ENCODE data around the gene NETO1.

NETO1 gene, protein sequence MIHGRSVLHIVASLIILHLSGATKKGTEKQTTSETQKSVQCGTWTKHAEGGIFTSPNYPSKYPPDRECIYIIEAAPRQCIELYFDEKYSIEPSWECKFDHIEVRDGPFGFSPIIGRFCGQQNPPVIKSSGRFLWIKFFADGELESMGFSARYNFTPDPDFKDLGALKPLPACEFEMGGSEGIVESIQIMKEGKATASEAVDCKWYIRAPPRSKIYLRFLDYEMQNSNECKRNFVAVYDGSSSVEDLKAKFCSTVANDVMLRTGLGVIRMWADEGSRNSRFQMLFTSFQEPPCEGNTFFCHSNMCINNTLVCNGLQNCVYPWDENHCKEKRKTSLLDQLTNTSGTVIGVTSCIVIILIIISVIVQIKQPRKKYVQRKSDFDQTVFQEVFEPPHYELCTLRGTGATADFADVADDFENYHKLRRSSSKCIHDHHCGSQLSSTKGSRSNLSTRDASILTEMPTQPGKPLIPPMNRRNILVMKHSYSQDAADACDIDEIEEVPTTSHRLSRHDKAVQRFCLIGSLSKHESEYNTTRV

DNA sequence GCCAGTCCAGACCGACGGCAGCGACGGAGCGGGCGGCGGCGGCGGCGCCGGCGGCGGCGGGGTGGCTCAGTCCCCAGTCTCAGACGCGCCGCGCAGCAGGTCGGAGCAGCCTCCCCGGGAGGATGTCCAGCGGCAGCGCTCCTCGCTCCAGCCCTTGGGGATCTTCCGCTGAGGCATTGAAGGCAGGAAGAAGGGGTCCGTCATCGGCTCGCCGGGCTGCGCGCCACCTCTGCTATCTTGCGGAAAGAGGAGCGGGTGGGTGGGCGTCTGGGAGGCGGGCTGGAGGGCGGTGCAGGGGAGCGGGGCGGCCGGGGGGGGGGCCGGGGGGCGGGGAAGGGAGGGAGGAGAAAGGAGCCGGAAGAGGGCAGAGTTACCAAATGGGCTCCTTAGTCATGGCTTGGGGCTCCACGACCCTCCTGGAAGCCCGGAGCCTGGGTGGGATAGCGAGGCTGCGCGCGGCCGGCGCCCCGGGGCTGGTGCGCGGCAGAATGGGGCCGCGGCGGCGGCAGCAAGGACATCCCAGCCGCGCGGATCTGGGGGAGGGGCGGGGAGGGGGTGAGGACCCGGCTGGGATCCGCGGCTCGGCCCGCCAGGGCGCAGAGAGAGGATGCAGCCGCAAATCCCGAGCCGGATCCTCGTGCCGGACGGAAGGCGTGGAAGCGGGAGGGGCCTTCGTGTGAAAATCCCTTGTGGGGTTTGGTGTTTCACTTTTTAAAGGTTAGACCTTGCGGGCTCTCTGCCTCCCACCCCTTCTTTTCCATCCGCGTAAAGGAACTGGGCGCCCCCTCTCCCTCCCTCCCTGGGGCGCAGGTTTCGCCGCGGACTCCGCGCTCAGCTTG, at the start of gene NETO1:
Gene NETO1 (minus strand): TSS at position 242 of the 839 bp plus-strand sequence. CDS start 696 bp downstream, outside the sequence.
- peak within 1 kb of the TSS; percentile 84 for H3K4me3 ChIP-seq (ENCODE audit: low read depth, low read length)
- H3K36me3 ChIP-seq (ENCODE audit: control insufficient read depth, insufficient read depth, low read length): peaks cover 12% of the 10 kb centered on the region
- H3K9me3 ChIP-seq (ENCODE audit: control insufficient read depth, insufficient read depth, low read length): no peaks in the 10 kb centered on the region
- peak within 1 kb of the TSS; percentile 53 for H3K9ac ChIP-seq (ENCODE audit: low read depth, low read length)
- no peak within 1 kb of the TSS for H3K27ac ChIP-seq (ENCODE audit: low read depth, low read length)
- H3K27me3 ChIP-seq (ENCODE audit: control insufficient read depth, insufficient read depth, low read length): peaks cover 51% of the 10 kb centered on the region
- H3K4me1 ChIP-seq (ENCODE audit: control insufficient read depth, insufficient read depth, low read length): peaks cover 31% of the 10 kb centered on the region

- Histone ChIP-seq H3K27me3 (ENCODE audit: control insufficient read depth, insufficient read depth, low read length) (no peaks in the 10 kb centered on the region), H3K4me3 (ENCODE audit: low read depth, low read length) (no peak overlapping the region), H3K27ac (ENCODE audit: low read depth, low read length) (no peak overlapping the region), H3K36me3 (ENCODE audit: control insufficient read depth, insufficient read depth, low read length) (no peaks in the 10 kb centered on the region), H3K4me1 (ENCODE audit: control insufficient read depth, insufficient read depth, low read length) (peaks cover 6% of the 10 kb centered on the region; the same call in 1 of the 2 replicates), H3K9me3 (ENCODE audit: control insufficient read depth, insufficient read depth, low read length) (no peaks in the 10 kb centered on the region), H3K9ac (ENCODE audit: low read depth, low read length) (no peak overlapping the region)
Observed at GRCh38 chr18:72910045-72910444, 42.3 kb upstream of the NETO1 start.

DNA sequence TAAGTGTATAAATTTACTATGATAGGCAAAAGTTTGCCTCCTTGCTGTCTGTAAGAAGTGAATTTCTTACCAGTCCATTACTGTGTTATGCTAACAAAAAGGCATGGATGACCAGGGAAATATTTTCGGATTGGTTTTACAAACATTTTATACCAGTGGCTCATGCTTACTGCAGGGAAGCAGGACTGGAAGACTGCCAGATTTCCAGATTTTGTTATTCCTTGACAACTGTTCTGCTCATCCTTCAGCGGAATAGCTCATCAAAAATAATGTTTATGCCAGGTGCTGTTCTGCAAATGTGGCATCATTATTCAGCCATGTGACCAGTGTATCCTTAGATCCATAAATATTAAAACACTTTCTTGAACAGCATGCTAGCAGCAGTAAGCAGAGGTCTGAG, 40.4 kb upstream of the NETO1 start:
- Histone ChIP-seq H3K36me3 (ENCODE audit: control insufficient read depth, insufficient read depth, low read length) (no peaks in the 10 kb centered on the region), H3K27me3 (ENCODE audit: control insufficient read depth, insufficient read depth, low read length) (no peaks in the 10 kb centered on the region), H3K9me3 (ENCODE audit: control insufficient read depth, insufficient read depth, low read length) (no peaks in the 10 kb centered on the region), H3K4me3 (ENCODE audit: low read depth, low read length) (no peak overlapping the region), H3K4me1 (ENCODE audit: control insufficient read depth, insufficient read depth, low read length) (peaks cover 6% of the 10 kb centered on the region; the same call in 1 of the 2 replicates), H3K9ac (ENCODE audit: low read depth, low read length) (no peak overlapping the region), H3K27ac (ENCODE audit: low read depth, low read length) (no peak overlapping the region)

GRCh38 chr18:72903033-72903432, 35.2 kb upstream of the NETO1 start:
- H3K9me3 ChIP-seq (ENCODE audit: control insufficient read depth, insufficient read depth, low read length): no peaks in the 10 kb centered on the region
- H3K4me1 ChIP-seq (ENCODE audit: control insufficient read depth, insufficient read depth, low read length): no peaks in the 10 kb centered on the region
- no peaks in the 10 kb centered on the region for H3K36me3 ChIP-seq (ENCODE audit: control insufficient read depth, insufficient read depth, low read length)

DNA sequence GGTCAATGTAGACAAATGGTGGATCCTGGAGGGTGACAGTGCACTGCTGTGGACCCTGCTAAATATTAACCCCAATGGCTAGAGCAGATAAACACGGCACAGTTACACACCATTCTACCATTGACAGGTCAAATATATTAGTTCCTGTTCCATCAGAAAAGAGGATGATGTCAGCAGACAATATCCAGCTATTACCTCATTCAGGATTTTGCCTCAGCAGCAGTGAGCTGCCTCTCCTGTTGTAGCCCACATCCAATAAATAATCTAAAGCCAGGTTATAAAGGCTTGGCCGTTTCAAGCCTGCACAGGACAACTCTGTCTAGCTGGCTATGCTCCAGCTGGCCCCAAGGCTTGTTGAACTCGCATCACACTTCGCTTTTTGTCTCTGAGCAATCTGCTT, 31.6 kb upstream of the NETO1 start:
- Histone ChIP-seq H3K4me1 (ENCODE audit: control insufficient read depth, insufficient read depth, low read length) (no peaks in the 10 kb centered on the region), H3K27ac (ENCODE audit: low read depth, low read length) (no peak overlapping the region), H3K4me3 (ENCODE audit: low read depth, low read length) (no peak overlapping the region), H3K9ac (ENCODE audit: low read depth, low read length) (no peak overlapping the region), H3K27me3 (ENCODE audit: control insufficient read depth, insufficient read depth, low read length) (no peaks in the 10 kb centered on the region), H3K36me3 (ENCODE audit: control insufficient read depth, insufficient read depth, low read length) (no peaks in the 10 kb centered on the region), H3K9me3 (ENCODE audit: control insufficient read depth, insufficient read depth, low read length) (no peaks in the 10 kb centered on the region)

More at GRCh38 chr18:72903033-72903432, 35.2 kb upstream of the NETO1 start:
- Histone ChIP-seq H3K4me3 (ENCODE audit: low read depth, low read length) (no peak overlapping the region), H3K27ac (ENCODE audit: low read depth, low read length) (no peak overlapping the region), H3K9ac (ENCODE audit: low read depth, low read length) (no peak overlapping the region), H3K27me3 (ENCODE audit: control insufficient read depth, insufficient read depth, low read length) (no peaks in the 10 kb centered on the region)

GRCh38 chr18:72898870-72899269, 31.1 kb upstream of the NETO1 start:
- Histone ChIP-seq H3K36me3 (ENCODE audit: control insufficient read depth, insufficient read depth, low read length) (no peaks in the 10 kb centered on the region), H3K27me3 (ENCODE audit: control insufficient read depth, insufficient read depth, low read length) (no peaks in the 10 kb centered on the region), H3K9ac (ENCODE audit: low read depth, low read length) (no peak overlapping the region), H3K4me1 (ENCODE audit: control insufficient read depth, insufficient read depth, low read length) (no peaks in the 10 kb centered on the region), H3K9me3 (ENCODE audit: control insufficient read depth, insufficient read depth, low read length) (no peaks in the 10 kb centered on the region), H3K4me3 (ENCODE audit: low read depth, low read length) (no peak overlapping the region), H3K27ac (ENCODE audit: low read depth, low read length) (no peak overlapping the region)

- no peaks in the 10 kb centered on the region for H3K4me1 ChIP-seq (ENCODE audit: control insufficient read depth, insufficient read depth, low read length)
- H3K36me3 ChIP-seq (ENCODE audit: control insufficient read depth, insufficient read depth, low read length): no peaks in the 10 kb centered on the region
- H3K9ac ChIP-seq (ENCODE audit: low read depth, low read length): no peak overlapping the region
- no peak overlapping the region for H3K4me3 ChIP-seq (ENCODE audit: low read depth, low read length)
- no peaks in the 10 kb centered on the region for H3K27me3 ChIP-seq (ENCODE audit: control insufficient read depth, insufficient read depth, low read length)
- H3K27ac ChIP-seq (ENCODE audit: low read depth, low read length): no peak overlapping the region
- no peaks in the 10 kb centered on the region for H3K9me3 ChIP-seq (ENCODE audit: control insufficient read depth, insufficient read depth, low read length)
Observed at GRCh38 chr18:72895548-72895947, 27.8 kb upstream of the NETO1 start.

DNA sequence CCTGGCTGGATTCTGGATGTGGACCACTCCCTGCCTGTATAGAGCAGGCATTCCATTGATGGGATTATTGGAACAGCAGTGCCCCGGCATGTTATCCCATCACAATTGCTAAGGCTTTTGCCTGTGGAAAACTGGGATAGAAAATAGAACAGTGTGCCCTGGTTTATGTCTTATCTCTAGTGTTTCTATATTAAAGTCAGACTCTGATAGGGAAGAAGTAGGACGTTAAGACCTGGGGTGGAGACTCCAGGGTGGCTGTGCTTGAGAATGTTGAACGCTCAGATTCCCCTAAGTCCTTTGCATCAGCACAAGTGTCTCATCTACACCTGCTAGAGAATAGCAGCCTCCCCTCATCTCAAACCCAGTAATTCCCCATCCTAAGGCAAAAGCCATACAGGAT, 10.8 kb upstream of the NETO1 start:
- Histone ChIP-seq H3K36me3 (ENCODE audit: control insufficient read depth, insufficient read depth, low read length) (no peaks in the 10 kb centered on the region), H3K9me3 (ENCODE audit: control insufficient read depth, insufficient read depth, low read length) (no peaks in the 10 kb centered on the region), H3K27ac (ENCODE audit: low read depth, low read length) (no peak overlapping the region), H3K4me3 (ENCODE audit: low read depth, low read length) (no peak overlapping the region), H3K4me1 (ENCODE audit: control insufficient read depth, insufficient read depth, low read length) (peaks cover 6% of the 10 kb centered on the region; the same call in 1 of the 2 replicates), H3K27me3 (ENCODE audit: control insufficient read depth, insufficient read depth, low read length) (no peaks in the 10 kb centered on the region), H3K9ac (ENCODE audit: low read depth, low read length) (no peak overlapping the region)

- no peak overlapping the region for H3K27ac ChIP-seq (ENCODE audit: low read depth, low read length)
- no peaks in the 10 kb centered on the region for H3K9me3 ChIP-seq (ENCODE audit: control insufficient read depth, insufficient read depth, low read length)
- H3K27me3 ChIP-seq (ENCODE audit: control insufficient read depth, insufficient read depth, low read length): no peaks in the 10 kb centered on the region
- no peak overlapping the region for H3K9ac ChIP-seq (ENCODE audit: low read depth, low read length)
- no peak overlapping the region for H3K4me3 ChIP-seq (ENCODE audit: low read depth, low read length)
- H3K36me3 ChIP-seq (ENCODE audit: control insufficient read depth, insufficient read depth, low read length): no peaks in the 10 kb centered on the region
- H3K4me1 ChIP-seq (ENCODE audit: control insufficient read depth, insufficient read depth, low read length): peaks cover 6% of the 10 kb centered on the region; the same call in 1 of the 2 replicates
Observed at GRCh38 chr18:72878143-72878542, 10.4 kb upstream of the NETO1 start.

- no peak overlapping the region for H3K4me3 ChIP-seq (ENCODE audit: low read depth, low read length)
- no peak overlapping the region for H3K27ac ChIP-seq (ENCODE audit: low read depth, low read length)
- no peaks in the 10 kb centered on the region for H3K9me3 ChIP-seq (ENCODE audit: control insufficient read depth, insufficient read depth, low read length)
- H3K27me3 ChIP-seq (ENCODE audit: control insufficient read depth, insufficient read depth, low read length): peaks cover 40% of the 10 kb centered on the region
- no peaks in the 10 kb centered on the region for H3K36me3 ChIP-seq (ENCODE audit: control insufficient read depth, insufficient read depth, low read length)
- H3K9ac ChIP-seq (ENCODE audit: low read depth, low read length): no peak overlapping the region
- H3K4me1 ChIP-seq (ENCODE audit: control insufficient read depth, insufficient read depth, low read length): peaks cover 15% of the 10 kb centered on the region
Observed at GRCh38 chr18:72871091-72871490, 3.3 kb upstream of the NETO1 start.

Data from HUES48 (cell line).